HUES64 (cell line): ENCODE data around the gene AGO1.
A peak's percentile ranks its signal among the peaks of the same experiment; 100 is the strongest.
"Not testable (repeated sequence)": the region's sequence is repeated elsewhere in the genome, so short reads cannot be mapped to it uniquely, and the experiment has no call there.

ENCODE experiments used
- H3K27ac ChIP-seq: 2 replicates; pipeline ENCODE4 v1.7.0; 2013; ENCODE audit warnings: low read depth, low read length, inconsistent platforms
- H3K27me3 ChIP-seq: 2 replicates; pipeline ENCODE4 v1.6.1; 2013; ENCODE audit warnings: mild to moderate bottlenecking, low read length; ENCODE audit not compliant: insufficient read depth
- H3K36me3 ChIP-seq: 2 replicates; pipeline ENCODE4 v1.6.1; 2013; ENCODE audit warnings: mild to moderate bottlenecking, low read length; ENCODE audit not compliant: insufficient read depth
- H3K4me1 ChIP-seq: 2 replicates; pipeline ENCODE4 v1.6.1; 2013; ENCODE audit warnings: mild to moderate bottlenecking, low read length, moderate library complexity; ENCODE audit not compliant: insufficient read depth
- H3K4me3 ChIP-seq: 2 replicates; pipeline ENCODE4 v1.5.1; 2013; ENCODE audit warnings: mild to moderate bottlenecking, low read length, moderate library complexity
- H3K9ac ChIP-seq: 2 replicates; pipeline ENCODE4 v1.6.1; 2013; ENCODE audit warnings: mild to moderate bottlenecking, low read depth, low read length
- H3K9me3 ChIP-seq: 2 replicates; pipeline ENCODE4 v1.6.1; 2013; ENCODE audit warnings: low read depth, low read length; ENCODE audit not compliant: insufficient read depth
- WGBS: fragments of 150-250, 120-280 bp; methylation state at CpG from one replicate; pipeline ENCODE4 v1.1.7; 2013; ENCODE audit warnings: missing lambda C conversion rate; 5-methylcytosine and 5-hydroxymethylcytosine counted together

Gene AGO1

DNA sequence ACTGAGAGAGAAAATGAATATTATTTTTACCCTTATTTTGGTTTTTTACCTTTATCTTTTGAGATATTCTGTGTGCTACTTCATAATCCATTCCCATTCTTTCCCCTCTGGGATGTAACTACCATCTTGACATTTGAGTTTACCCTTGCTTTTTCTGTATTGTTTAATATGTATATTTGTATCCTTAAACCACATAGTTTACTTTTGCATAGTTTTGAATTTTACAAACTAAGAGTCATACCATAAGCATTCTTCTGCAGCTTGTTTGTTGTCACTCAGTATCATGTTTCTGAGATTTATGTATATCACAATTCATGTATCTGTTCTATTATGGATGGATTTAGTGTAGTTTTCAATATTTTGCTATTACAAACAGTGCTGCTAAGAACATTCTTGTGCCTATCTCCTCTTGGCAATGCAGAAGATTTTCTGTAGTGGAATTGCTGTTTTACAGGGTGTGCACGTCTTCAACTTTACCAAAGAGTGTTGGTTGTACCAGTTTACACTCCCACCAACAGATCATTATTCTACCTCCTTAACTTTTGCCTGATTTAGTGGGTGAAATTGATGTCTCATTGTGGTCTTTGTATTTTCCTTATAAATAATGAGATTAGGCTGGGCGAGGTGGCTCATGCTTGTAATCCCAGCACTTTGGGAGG is 12.2 kb upstream of the AGO1 start:
- H3K9me3 ChIP-seq: no peaks in the 10 kb centered on the region
- no peaks in the 10 kb centered on the region for H3K4me1 ChIP-seq
- H3K27me3 ChIP-seq: no peaks in the 10 kb centered on the region
- no peak overlapping the region for H3K4me3 ChIP-seq
- H3K36me3 ChIP-seq: no peaks in the 10 kb centered on the region
- H3K27ac ChIP-seq: no peak overlapping the region
- 92% methylated on average over 2 of the region's 2 CpGs for WGBS
- H3K9ac ChIP-seq: no peak overlapping the region

DNA sequence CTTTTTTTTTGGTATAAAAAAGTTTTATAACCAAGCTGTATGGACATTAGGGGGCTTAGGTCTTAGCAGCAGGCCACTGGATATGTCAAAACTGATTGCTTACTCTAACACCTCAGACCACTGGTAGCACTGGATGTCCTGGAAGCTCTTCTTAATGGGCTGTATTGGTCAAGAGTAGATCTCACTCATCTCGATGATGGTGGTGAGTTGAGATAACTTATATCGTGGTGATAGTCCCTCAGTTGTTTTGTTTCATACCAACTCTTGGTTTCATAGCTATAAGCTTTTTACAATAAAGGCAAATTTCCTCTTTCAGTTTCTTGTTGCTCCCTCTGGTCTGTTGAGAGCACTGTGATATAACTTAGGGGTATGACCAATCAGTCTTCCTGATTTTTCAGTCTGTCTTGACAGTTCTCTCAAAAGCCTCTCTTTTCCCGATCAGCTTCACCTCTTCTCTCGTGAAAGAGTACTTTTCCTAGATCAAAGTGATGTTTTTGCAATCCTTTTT is 9.7 kb upstream of the AGO1 start:
- no peak overlapping the region for H3K4me3 ChIP-seq
- no peak overlapping the region for H3K27ac ChIP-seq
- H3K27me3 ChIP-seq: no peaks in the 10 kb centered on the region
- 89% methylated on average over 4 of the region's 4 CpGs for WGBS
- H3K9me3 ChIP-seq: no peaks in the 10 kb centered on the region
- H3K9ac ChIP-seq: no peak overlapping the region
- H3K4me1 ChIP-seq: no peaks in the 10 kb centered on the region
- H3K36me3 ChIP-seq: no peaks in the 10 kb centered on the region

DNA sequence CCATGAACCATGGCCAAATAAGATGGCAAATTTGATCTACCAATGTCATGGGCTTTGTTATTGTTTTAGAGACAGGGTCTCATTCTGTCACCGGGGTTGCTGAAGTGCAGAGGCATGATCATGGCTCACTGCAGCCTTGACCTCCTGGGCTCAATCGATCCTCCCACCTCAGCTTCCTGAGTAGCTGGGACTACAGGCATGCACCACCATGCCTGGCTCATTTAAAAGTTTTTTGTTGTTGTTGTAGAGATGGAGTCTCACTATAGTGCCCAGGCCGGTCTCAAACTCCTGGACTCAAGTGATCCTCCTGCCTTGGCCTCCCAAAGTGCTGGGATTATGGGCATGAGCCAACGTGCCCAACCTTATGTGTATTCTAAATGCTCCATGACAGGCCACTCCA is 8.9 kb upstream of the AGO1 start:
- H3K27me3 ChIP-seq, H3K9me3 ChIP-seq, H3K27ac ChIP-seq, H3K4me1 ChIP-seq, H3K9ac ChIP-seq, H3K4me3 ChIP-seq, H3K36me3 ChIP-seq: not testable (repeated sequence)
- WGBS: 88% methylated on average over 4 of the region's 4 CpGs

DNA sequence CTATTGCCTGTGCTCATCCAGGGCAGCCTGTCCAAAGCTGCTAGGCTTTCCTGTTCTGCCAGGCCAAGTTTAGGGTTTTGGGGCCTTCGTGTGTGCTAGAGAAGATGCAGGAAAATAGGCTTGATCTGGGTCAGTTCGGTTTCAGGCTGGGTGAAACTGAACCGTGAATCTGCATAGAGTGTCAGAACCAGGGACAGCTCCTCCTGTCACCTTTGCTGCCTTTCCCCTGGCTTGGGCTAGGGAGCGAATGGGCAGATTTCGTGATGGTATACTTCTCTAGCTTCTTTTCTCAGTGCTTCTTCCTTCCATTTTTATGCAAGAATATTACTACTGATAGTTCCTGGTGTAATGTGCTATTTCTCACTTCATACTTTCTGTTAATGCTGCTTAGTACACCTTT is 6.0 kb upstream of the AGO1 start:
- Histone ChIP-seq H3K27me3 (no peaks in the 10 kb centered on the region), H3K27ac (no peak overlapping the region), H3K9ac (no peak overlapping the region), H3K36me3 (no peaks in the 10 kb centered on the region), H3K4me3 (no peak overlapping the region), H3K4me1 (no peaks in the 10 kb centered on the region), H3K9me3 (no peaks in the 10 kb centered on the region)
- 28% methylated on average over 5 of the region's 5 CpGs for WGBS

DNA sequence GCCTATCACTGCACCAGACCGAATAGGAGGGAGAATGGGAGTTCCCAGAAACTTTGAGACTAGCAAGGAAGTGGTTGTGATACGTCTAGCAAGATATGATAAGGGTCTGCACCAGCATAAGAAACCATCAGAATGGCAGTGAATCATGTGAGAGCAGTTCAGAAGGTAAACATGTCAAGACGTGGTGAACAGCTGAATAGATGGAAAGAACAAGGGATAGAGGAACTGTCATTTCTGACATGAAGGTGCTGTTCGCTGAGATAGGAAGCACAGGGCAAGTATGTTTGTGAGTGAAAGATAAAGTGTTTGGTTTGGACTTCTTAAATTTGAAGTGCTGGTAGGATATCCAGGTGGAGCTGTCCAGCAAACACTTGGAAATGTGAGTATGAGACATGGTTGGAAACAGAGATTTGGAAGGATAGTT is 1.1 kb upstream of the AGO1 start:
- 89% methylated on average over 4 of the region's 4 CpGs for WGBS
- Histone ChIP-seq H3K27ac (no peak overlapping the region), H3K4me1 (peaks cover 28% of the 10 kb centered on the region), H3K4me3 (no peak overlapping the region), H3K9ac (no peak overlapping the region), H3K9me3 (no peaks in the 10 kb centered on the region), H3K36me3 (no peaks in the 10 kb centered on the region), H3K27me3 (no peaks in the 10 kb centered on the region)

DNA sequence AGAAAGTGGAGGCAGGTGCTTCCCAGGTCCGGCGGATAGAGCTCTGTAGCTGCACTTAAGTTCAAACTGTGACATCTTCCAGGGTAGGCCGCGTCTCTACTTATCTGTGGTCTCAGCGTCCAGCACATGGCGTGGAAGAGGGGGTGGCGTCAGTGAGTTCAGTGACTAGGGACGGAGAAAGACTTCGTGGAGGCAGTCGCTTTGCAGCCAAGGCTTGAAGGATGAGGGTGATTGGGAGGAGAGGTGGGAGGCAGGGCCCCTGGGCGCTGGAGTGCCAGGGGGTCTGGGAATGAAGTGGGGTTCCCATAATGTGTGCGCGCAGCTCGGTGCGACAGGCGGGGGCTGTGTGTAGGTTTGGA is 444 bp upstream of the AGO1 start:
- H3K4me3 ChIP-seq: peak overlapping the region; percentile 99; the same call in 1 of the 2 replicates
- H3K36me3 ChIP-seq: no peaks in the 10 kb centered on the region
- peaks cover 35% of the 10 kb centered on the region for H3K4me1 ChIP-seq
- WGBS: 71% methylated on average over 16 of the region's 16 CpGs
- no peak overlapping the region for H3K9ac ChIP-seq
- H3K9me3 ChIP-seq: no peaks in the 10 kb centered on the region
- no peak overlapping the region for H3K27ac ChIP-seq
- H3K27me3 ChIP-seq: no peaks in the 10 kb centered on the region

DNA sequence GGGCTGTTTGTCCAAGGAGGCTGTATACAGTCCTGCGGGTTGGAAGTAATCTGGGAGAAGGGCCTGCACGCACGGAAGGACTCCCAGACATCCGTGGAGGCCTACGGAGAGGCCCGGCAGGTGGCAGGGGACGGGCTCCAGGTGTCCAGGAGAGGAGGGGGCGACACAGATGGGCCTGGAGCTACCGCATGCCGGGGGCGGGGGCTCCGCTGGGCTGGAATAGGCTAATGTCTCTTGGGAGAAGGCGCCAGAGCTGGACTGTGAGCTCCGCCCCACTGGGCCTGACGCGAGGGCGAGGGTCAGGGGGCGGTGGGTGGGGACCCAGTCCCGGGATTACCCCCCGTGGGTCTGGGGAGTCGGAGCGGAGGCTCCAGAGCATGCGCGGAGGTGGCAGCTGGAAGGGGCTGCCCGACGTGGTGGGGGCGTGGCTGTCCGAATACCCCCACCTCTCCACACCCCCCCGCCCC is 659 bp downstream of the AGO1 start:
- Histone ChIP-seq H3K27ac (peak overlapping the region; percentile 86), H3K4me1 (peaks cover 45% of the 10 kb centered on the region), H3K27me3 (no peaks in the 10 kb centered on the region), H3K9me3 (no peaks in the 10 kb centered on the region), H3K9ac (peak overlapping the region; percentile 91), H3K4me3 (peak overlapping the region; percentile 99), H3K36me3 (peaks cover 4% of the 10 kb centered on the region)
- WGBS: 1% methylated on average over 24 of the region's 29 CpGs

DNA sequence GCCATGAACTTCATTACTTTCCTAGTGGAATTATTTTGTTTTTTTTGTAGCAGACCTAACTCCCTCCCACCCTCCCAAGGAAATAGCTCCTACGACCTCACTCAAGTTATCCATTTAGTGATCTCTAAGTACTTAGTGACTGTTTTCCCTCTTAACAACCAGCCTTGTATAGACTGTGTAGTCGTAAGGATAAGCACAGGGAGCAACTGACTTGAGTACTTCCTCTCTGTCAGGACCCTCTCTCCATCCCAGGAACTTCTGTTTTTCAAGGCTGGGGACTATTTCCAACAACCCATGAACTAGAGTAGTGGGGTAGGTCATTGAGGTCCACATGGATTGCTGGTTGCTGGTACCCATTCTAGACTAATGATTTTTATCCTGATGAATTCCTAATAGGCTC is 1.9 kb downstream of the AGO1 start:
- Histone ChIP-seq H3K36me3 (peaks cover 14% of the 10 kb centered on the region), H3K27me3 (no peaks in the 10 kb centered on the region), H3K4me3 (peak overlapping the region; percentile 99), H3K9me3 (no peaks in the 10 kb centered on the region), H3K27ac (peak overlapping the region; percentile 85), H3K4me1 (peaks cover 45% of the 10 kb centered on the region), H3K9ac (no peak overlapping the region)
- 55% methylated on average over 2 of the region's 2 CpGs for WGBS

DNA sequence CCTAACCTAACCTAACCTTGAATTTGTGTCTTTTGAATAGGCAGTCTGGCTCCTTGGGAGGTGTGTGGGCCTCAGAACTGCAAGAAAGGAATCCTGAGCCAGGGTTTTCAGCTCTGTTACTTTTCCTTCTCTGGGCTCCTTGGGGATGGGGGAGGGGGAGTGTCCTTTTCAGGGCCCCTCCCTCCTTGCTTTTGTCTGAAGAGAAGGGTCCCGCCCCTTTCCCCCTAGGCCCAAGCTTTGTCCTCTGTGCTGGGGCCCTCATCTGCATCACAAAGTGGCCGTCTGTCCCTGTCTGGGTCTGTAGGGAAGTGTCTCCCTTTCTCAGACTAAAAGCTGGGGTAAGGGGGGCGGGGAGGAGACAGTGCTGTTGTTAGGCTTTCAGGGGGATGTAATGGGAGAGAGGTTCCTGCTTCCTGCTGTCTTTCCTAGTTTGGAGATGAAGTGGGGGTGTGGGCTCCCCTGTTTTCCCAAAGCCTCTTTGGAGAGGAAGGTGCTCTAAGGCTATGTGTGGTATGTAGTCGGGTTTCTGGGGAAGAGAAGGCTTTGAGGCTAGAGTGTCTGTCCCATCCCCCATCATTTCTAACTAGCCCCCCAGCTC is 3.1 kb downstream of the AGO1 start:
- Histone ChIP-seq H3K9ac (peak overlapping the region; percentile 61), H3K27me3 (no peaks in the 10 kb centered on the region), H3K27ac (peak overlapping the region; percentile 85), H3K4me3 (peak overlapping the region; percentile 99), H3K4me1 (peaks cover 45% of the 10 kb centered on the region), H3K9me3 (no peaks in the 10 kb centered on the region), H3K36me3 (peaks cover 24% of the 10 kb centered on the region)
- 6% methylated on average over 3 of the region's 4 CpGs for WGBS

DNA sequence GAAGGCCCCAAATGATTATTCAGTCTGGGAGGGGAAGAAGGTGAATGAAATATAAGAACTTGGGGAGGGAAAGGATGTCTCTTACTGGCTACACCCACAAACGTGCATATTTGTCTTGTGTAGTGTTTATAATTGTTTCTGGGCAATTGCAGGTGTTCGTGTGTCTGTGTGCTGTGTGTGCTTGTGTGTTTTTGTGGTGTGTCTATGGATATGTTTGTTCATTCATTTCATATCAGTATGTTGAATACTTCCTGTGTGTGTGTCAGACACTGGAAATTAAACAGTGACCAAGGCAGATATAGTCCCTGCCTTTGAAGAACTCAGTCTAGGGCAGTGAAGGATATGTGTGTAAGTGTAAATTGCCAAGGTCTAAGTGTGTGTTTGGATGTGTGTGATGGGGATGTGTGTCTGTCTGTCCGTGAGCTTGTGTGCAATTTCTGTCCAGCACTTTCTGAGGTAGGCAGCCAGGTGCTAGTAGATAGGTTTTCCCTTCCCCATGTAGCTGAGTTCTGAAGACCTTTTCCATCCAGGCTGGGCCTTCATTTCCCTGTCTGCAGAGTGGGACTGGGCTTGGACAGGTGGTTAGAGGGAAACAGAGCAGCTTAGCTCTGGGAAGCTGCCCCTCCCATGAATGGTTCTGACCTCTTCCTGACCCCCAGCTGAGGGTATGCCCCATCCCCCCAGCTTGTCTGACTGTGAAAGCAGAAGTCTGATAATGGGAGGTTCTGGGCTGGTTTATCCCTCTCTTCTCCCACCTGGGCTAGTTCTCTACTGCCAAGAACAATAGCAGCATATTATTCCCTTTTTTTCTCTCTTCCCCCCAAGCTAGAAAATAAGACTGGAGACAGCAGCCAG is 3.8 kb downstream of the AGO1 start:
- peak overlapping the region; percentile 53 for H3K4me3 ChIP-seq
- peaks cover 31% of the 10 kb centered on the region for H3K36me3 ChIP-seq
- 21% methylated on average over 3 of the region's 3 CpGs for WGBS
- H3K9me3 ChIP-seq: no peaks in the 10 kb centered on the region
- peak overlapping the region; percentile 80 for H3K27ac ChIP-seq
- H3K9ac ChIP-seq: peak overlapping the region; percentile 61
- no peaks in the 10 kb centered on the region for H3K27me3 ChIP-seq
- peaks cover 45% of the 10 kb centered on the region for H3K4me1 ChIP-seq

DNA sequence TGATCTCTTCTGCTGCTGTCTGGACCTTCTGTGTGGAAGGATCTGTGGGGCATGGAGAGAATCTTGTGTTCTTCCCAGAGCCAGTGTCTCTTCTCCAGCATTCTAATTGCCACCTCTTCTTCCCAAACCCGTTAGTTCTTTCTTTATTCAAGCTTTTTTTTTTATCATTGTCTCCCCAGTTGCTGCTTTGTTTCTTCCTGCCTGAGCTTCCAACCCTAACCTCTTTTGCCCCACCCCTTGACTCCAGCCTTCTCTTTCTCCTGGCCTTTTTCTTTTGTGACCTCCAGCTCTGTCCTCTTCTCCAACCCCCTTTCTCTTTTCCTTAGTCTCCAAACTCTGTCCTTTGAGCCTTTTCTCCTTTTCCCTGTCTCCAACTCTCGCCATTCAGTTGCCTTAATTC is 4.5 kb downstream of the AGO1 start:
- peak overlapping the region; percentile 41; the same call in 1 of the 2 replicates for H3K27ac ChIP-seq
- H3K9ac ChIP-seq: no peak overlapping the region
- H3K36me3 ChIP-seq: peaks cover 38% of the 10 kb centered on the region
- H3K4me1 ChIP-seq: peaks cover 45% of the 10 kb centered on the region
- peak overlapping the region; percentile 53 for H3K4me3 ChIP-seq
- 64% methylated on average over 2 of the region's 2 CpGs for WGBS
- no peaks in the 10 kb centered on the region for H3K9me3 ChIP-seq
- H3K27me3 ChIP-seq: no peaks in the 10 kb centered on the region
